H9 (cell line): Measurements from ENCODE around the gene FAIM2. TPM values are rescaled to one million over a fixed set of nuclear protein-coding genes. Genes with fewer than 3 reads are reported as not detected.

Source experiments
- DNase-seq: peaks from one replicate; pipeline ENCODE4 v3.0.0-alpha.2; 2017
- H2AFZ ChIP-seq: one replicate; pipeline ENCODE4 v1.6.1; 2013; ENCODE audit warnings: mild to moderate bottlenecking, low read length, control low read depth, moderate library complexity
- H2AK5ac ChIP-seq: 2 replicates; pipeline ENCODE4 v1.6.1; 2013; ENCODE audit warnings: low read length, control low read depth, mixed read lengths; ENCODE audit not compliant: insufficient read length
- H2BK120ac ChIP-seq: one replicate; pipeline ENCODE4 v1.6.1; 2013; ENCODE audit warnings: low read depth, mild to moderate bottlenecking, low read length, control low read depth, inconsistent platforms; ENCODE audit not compliant: poor library complexity, severe bottlenecking
- H2BK12ac ChIP-seq: 2 replicates; pipeline ENCODE4 v1.6.1; 2013; ENCODE audit warnings: low read length, control low read depth, mixed read lengths, low read depth; ENCODE audit not compliant: insufficient read length
- H2BK15ac ChIP-seq: 2 replicates; pipeline ENCODE4 v1.6.1; 2013; ENCODE audit warnings: low read depth, low read length, control low read depth
- H2BK20ac ChIP-seq: one replicate; pipeline ENCODE4 v1.6.1; 2013; ENCODE audit warnings: low read depth, mild to moderate bottlenecking, low read length, control low read depth, inconsistent platforms; ENCODE audit not compliant: poor library complexity, severe bottlenecking
- H2BK5ac ChIP-seq: 2 replicates; pipeline ENCODE4 v1.6.1; 2013; ENCODE audit warnings: low read length, control low read depth, mixed read lengths; ENCODE audit not compliant: insufficient read length
- H3K14ac ChIP-seq: 2 replicates; pipeline ENCODE4 v1.6.1; 2013; ENCODE audit warnings: low read length, control low read depth; ENCODE audit not compliant: insufficient read depth
- H3K18ac ChIP-seq: 2 replicates; pipeline ENCODE4 v1.6.1; 2013; ENCODE audit warnings: low read depth, mild to moderate bottlenecking, mixed read lengths, low read length, control low read depth; ENCODE audit not compliant: insufficient read length
- H3K23ac ChIP-seq: 2 replicates; pipeline ENCODE4 v1.6.1; 2013; ENCODE audit warnings: low read length, control low read depth, mixed read lengths, low read depth; ENCODE audit not compliant: insufficient read length
- H3K23me2 ChIP-seq: 2 replicates; pipeline ENCODE4 v1.6.1; 2013; ENCODE audit warnings: low read depth, mild to moderate bottlenecking, mixed read lengths, low read length, control low read depth; ENCODE audit not compliant: insufficient read length, poor library complexity, severe bottlenecking
- H3K27ac ChIP-seq: 2 replicates; pipeline ENCODE4 v1.5.1; 2013; ENCODE audit warnings: low read length, control low read depth, mixed read lengths, low read depth; ENCODE audit not compliant: insufficient read length
- H3K27me3 ChIP-seq: 2 replicates; pipeline ENCODE4 v1.6.1; 2013; ENCODE audit warnings: low read length, control low read depth, inconsistent platforms; ENCODE audit not compliant: insufficient read depth
- H3K4ac ChIP-seq: 2 replicates; pipeline ENCODE4 v1.6.1; 2013; ENCODE audit warnings: low read depth, mild to moderate bottlenecking, control low read depth, inconsistent platforms, low read length, moderate library complexity
- H3K4me1 ChIP-seq: 2 replicates; pipeline ENCODE4 v1.6.1; 2013; ENCODE audit warnings: low read length, control low read depth, inconsistent platforms; ENCODE audit not compliant: insufficient read depth
- H3K4me2 ChIP-seq: 2 replicates; pipeline ENCODE4 v1.6.1; 2013; ENCODE audit warnings: low read length, control low read depth, mixed read lengths; ENCODE audit not compliant: insufficient read length, insufficient read depth
- H3K56ac ChIP-seq: 2 replicates; pipeline ENCODE4 v1.6.1; 2013; ENCODE audit warnings: low read depth, mild to moderate bottlenecking, mixed read lengths, low read length, control low read depth; ENCODE audit not compliant: insufficient read length
- H3K79me1 ChIP-seq: 2 replicates; pipeline ENCODE4 v1.6.1; 2013; ENCODE audit warnings: low read depth, mild to moderate bottlenecking, moderate library complexity, low read length, control low read depth, inconsistent platforms; ENCODE audit not compliant: insufficient read depth, poor library complexity, severe bottlenecking
- H3K79me2 ChIP-seq: 2 replicates; pipeline ENCODE4 v1.6.1; 2013; ENCODE audit warnings: low read length, control low read depth, inconsistent platforms; ENCODE audit not compliant: insufficient read depth
- H3K9ac ChIP-seq: 2 replicates; pipeline ENCODE4 v1.6.1; 2013; ENCODE audit warnings: low read length, control low read depth, mixed read lengths; ENCODE audit not compliant: insufficient read length; ENCODE audit errors: extremely low read depth
- H3K9me3 ChIP-seq: one replicate; pipeline ENCODE4 v1.6.1; 2013; ENCODE audit warnings: low read depth, low read length, inconsistent platforms; ENCODE audit not compliant: control insufficient read depth
- H3T11ph ChIP-seq: one replicate; pipeline ENCODE4 v1.6.1; 2013; ENCODE audit warnings: mild to moderate bottlenecking, low read length, control low read depth, inconsistent platforms
- H4K20me1 ChIP-seq: one replicate; pipeline ENCODE4 v1.6.1; 2013; ENCODE audit not compliant: control insufficient read depth, insufficient read length, insufficient read depth
- H4K5ac ChIP-seq: 2 replicates; pipeline ENCODE4 v1.6.1; 2013; ENCODE audit warnings: low read depth, mild to moderate bottlenecking, mixed read lengths, low read length, control low read depth; ENCODE audit not compliant: insufficient read length
- H4K8ac ChIP-seq: replicated peaks from 2 replicates; pipeline ENCODE4 v1.6.1; 2013; ENCODE audit warnings: low read length, control low read depth, mixed read lengths, low read depth; ENCODE audit not compliant: insufficient read length
- H4K91ac ChIP-seq: 2 replicates; pipeline ENCODE4 v1.6.1; 2013; ENCODE audit warnings: low read depth, mild to moderate bottlenecking, moderate library complexity, mixed read lengths, low read length, control low read depth; ENCODE audit not compliant: insufficient read length
- H3K27ac Mint-ChIP-seq, 3 experiments: 2 replicates in 2 of 3; 3 replicates in 1 of 3; pipeline ENCODE4 v1.8.0; 2020 to 2021; ENCODE audit warnings: mixed read lengths in 3 of 3, mild to moderate bottlenecking in 1 of 3, moderate library complexity in 1 of 3
- H3K27me3 Mint-ChIP-seq: 2 replicates; pipeline ENCODE4 v1.8.0; 2021; ENCODE audit warnings: low read depth, mild to moderate bottlenecking, moderate library complexity, mixed read lengths
- H3K36me3 Mint-ChIP-seq, 3 experiments: 2 replicates in 2 of 3; 3 replicates in 1 of 3; pipeline ENCODE4 v1.8.0; 2020 to 2021; ENCODE audit warnings: low read depth in 3 of 3, mixed read lengths in 3 of 3; ENCODE audit not compliant: insufficient read depth in 1 of 3
- H3K4me1 Mint-ChIP-seq, 2 experiments: 2 replicates each; pipeline ENCODE4 v1.8.0; 2020; ENCODE audit warnings: mixed read lengths in 2 of 2
- H3K4me3 Mint-ChIP-seq, 2 experiments: 2 replicates in 1 of 2; 3 replicates in 1 of 2; pipeline ENCODE4 v1.8.0; 2020 to 2021; ENCODE audit warnings: mild to moderate bottlenecking in 2 of 2, mixed read lengths in 2 of 2, moderate library complexity in 1 of 2
- H3K9me3 Mint-ChIP-seq, 2 experiments: 2 replicates in 1 of 2; 3 replicates in 1 of 2; pipeline ENCODE4 v1.8.0; 2020; ENCODE audit warnings: mild to moderate bottlenecking in 2 of 2, mixed read lengths in 2 of 2, moderate library complexity in 1 of 2
- WGBS: extraction: QIAGEN DNeasy Blood & Tissue Kit; methylation state at CpG from one replicate; pipeline ENCODE4 v1.1.7; 2013; ENCODE audit warnings: missing lambda C conversion rate, low lambda C conversion rate, mixed read lengths; ENCODE audit not compliant: insufficient read length; ENCODE audit errors: extremely low coverage; 5-methylcytosine and 5-hydroxymethylcytosine counted together
- total RNA-seq: library from RNA; stranded (reverse); gene quantifications from 2 replicates; pipeline ENCODE4 v1.2.1, GENCODE V29; 2021
- TF ChIP-seq, protein P1 (sequence below): fragments of 200-600 bp; sonication (generic); conservative IDR thresholded peaks from 3 replicates; pipeline ENCODE4 v1.8.0; 2021; ENCODE audit warnings: antibody characterized with exemption, mild to moderate bottlenecking

Gene FAIM2
- total RNA-seq, 1 experiment from 2014 or later: 0.42 TPM

DNA sequence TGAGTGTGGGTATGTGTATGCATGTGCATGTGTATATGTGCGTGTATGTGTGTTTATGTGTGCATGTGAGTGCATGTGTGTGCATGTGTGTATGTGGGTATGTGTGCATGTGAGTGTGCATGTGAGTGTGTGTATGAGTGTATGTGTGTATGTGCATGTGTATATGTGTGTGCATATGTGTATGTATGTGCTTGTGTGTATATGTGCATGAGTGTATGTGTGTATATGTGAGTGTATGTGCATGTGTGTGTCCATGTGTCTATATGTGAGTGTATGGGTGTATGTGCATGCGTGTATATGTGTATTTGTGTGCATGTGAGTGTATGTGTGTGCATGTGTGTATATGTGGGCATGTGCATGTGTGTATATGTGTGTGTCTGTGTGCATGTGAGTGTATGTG lies 25.7 kb downstream of the FAIM2 start:
- Histone ChIP-seq H3K9me3 (no peaks in the 10 kb centered on the region), H3K79me2 (no peaks in the 10 kb centered on the region), H3K9ac (no peak overlapping the region), H4K5ac (no peak overlapping the region), H2BK15ac (no peak overlapping the region), H3K23me2 (no peaks in the 10 kb centered on the region), H2BK5ac (no peak overlapping the region), H4K8ac (peak overlapping the region; percentile 51), H2BK20ac (no peak overlapping the region), H3K14ac (no peak overlapping the region), H3K4me2 (no peak overlapping the region), H2AFZ (no peak overlapping the region), H2BK120ac (no peak overlapping the region), H3K4me1 (no peaks in the 10 kb centered on the region), H3K4ac (no peak overlapping the region), H4K91ac (no peak overlapping the region), H3K79me1 (no peaks in the 10 kb centered on the region), H3K56ac (no peak overlapping the region), H3T11ph (no peak overlapping the region), H3K27me3 (no peaks in the 10 kb centered on the region; the same call in 1 of the 2 replicates), H4K20me1 (no peaks in the 10 kb centered on the region), H2AK5ac (no peak overlapping the region), H2BK12ac (no peak overlapping the region), H3K23ac (no peak overlapping the region), H3K27ac (no peak overlapping the region), H3K18ac (no peak overlapping the region)
- Mint-ChIP-seq H3K36me3 (peaks cover 0 to 2% (median 0%) of the 10 kb centered on the region in 3 experiments; a peak in 2 of 7 replicates), H3K27ac (peak overlapping the region in 1 of 3 experiments; percentile 40; a peak in 1 of 7 replicates), H3K27me3 (peaks cover 6% of the 10 kb centered on the region), H3K4me3 (peak overlapping the region in 1 of 2 experiments; percentile 4; a peak in 2 of 5 replicates), H3K4me1 (peaks cover 14 to 17% of the 10 kb centered on the region in 2 experiments), H3K9me3 (peaks cover 28 to 30% of the 10 kb centered on the region in 2 experiments)
- TF ChIP-seq, protein P1, sequence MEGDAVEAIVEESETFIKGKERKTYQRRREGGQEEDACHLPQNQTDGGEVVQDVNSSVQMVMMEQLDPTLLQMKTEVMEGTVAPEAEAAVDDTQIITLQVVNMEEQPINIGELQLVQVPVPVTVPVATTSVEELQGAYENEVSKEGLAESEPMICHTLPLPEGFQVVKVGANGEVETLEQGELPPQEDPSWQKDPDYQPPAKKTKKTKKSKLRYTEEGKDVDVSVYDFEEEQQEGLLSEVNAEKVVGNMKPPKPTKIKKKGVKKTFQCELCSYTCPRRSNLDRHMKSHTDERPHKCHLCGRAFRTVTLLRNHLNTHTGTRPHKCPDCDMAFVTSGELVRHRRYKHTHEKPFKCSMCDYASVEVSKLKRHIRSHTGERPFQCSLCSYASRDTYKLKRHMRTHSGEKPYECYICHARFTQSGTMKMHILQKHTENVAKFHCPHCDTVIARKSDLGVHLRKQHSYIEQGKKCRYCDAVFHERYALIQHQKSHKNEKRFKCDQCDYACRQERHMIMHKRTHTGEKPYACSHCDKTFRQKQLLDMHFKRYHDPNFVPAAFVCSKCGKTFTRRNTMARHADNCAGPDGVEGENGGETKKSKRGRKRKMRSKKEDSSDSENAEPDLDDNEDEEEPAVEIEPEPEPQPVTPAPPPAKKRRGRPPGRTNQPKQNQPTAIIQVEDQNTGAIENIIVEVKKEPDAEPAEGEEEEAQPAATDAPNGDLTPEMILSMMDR: no peak
- WGBS: no CpG with 5 or more reads among the region's 2 CpGs
- no peak for DNase-seq
